ENCODE results near the gene MEF2D.

The MEF2D gene

GRCh38 chr1:156461781-156462647 lies 38.6 kb downstream of the MEF2D start:
- no peak for DNase-seq (ENCODE audit: low spot score)
- H3K9me3 ChIP-seq (ENCODE audit: severe bottlenecking) = no peaks in the 10 kb centered on the region
- no peaks in the 10 kb centered on the region for H3K36me3 ChIP-seq (ENCODE audit: low read depth)
- ATAC-seq (ENCODE audit: low read depth) = peak; percentile 38
- TF ChIP-seq, protein P1, sequence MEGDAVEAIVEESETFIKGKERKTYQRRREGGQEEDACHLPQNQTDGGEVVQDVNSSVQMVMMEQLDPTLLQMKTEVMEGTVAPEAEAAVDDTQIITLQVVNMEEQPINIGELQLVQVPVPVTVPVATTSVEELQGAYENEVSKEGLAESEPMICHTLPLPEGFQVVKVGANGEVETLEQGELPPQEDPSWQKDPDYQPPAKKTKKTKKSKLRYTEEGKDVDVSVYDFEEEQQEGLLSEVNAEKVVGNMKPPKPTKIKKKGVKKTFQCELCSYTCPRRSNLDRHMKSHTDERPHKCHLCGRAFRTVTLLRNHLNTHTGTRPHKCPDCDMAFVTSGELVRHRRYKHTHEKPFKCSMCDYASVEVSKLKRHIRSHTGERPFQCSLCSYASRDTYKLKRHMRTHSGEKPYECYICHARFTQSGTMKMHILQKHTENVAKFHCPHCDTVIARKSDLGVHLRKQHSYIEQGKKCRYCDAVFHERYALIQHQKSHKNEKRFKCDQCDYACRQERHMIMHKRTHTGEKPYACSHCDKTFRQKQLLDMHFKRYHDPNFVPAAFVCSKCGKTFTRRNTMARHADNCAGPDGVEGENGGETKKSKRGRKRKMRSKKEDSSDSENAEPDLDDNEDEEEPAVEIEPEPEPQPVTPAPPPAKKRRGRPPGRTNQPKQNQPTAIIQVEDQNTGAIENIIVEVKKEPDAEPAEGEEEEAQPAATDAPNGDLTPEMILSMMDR (IDR thresholded peaks at IDR 0.05; ENCODE audit: poor library complexity, severe bottlenecking) = no peak
- no peak overlapping the region for H3K4me3 ChIP-seq (ENCODE audit: severe bottlenecking)
- no peaks in the 10 kb centered on the region for H3K27me3 ChIP-seq (ENCODE audit: insufficient read depth, poor library complexity, severe bottlenecking)
- H3K27ac ChIP-seq (ENCODE audit: poor library complexity, severe bottlenecking) = peak overlapping the region; percentile 58
- H3K4me1 ChIP-seq (ENCODE audit: insufficient read depth, poor library complexity, severe bottlenecking) = peaks cover 31% of the 10 kb centered on the region

GRCh38 chr1:156461109-156461508 lies 39.5 kb downstream of the MEF2D start:
- no peak for DNase-seq (ENCODE audit: low spot score)
- no peak for ATAC-seq (ENCODE audit: low read depth)
- no peaks in the 10 kb centered on the region for H3K36me3 ChIP-seq (ENCODE audit: low read depth)

GRCh38 chr1:156460525-156460924 lies 40.0 kb downstream of the MEF2D start:
- H3K9me3 ChIP-seq (ENCODE audit: severe bottlenecking) = no peaks in the 10 kb centered on the region

More at GRCh38 chr1:156461109-156461508, 39.5 kb downstream of the MEF2D start:
- H3K27me3 ChIP-seq (ENCODE audit: insufficient read depth, poor library complexity, severe bottlenecking) = no peaks in the 10 kb centered on the region
- H3K27ac ChIP-seq (ENCODE audit: poor library complexity, severe bottlenecking) = no peak overlapping the region
- no peaks in the 10 kb centered on the region for H3K9me3 ChIP-seq (ENCODE audit: severe bottlenecking)
- peaks cover 31% of the 10 kb centered on the region for H3K4me1 ChIP-seq (ENCODE audit: insufficient read depth, poor library complexity, severe bottlenecking)
- TF ChIP-seq, protein P1 (IDR thresholded peaks at IDR 0.05; ENCODE audit: poor library complexity, severe bottlenecking) = no peak
- H3K4me3 ChIP-seq (ENCODE audit: severe bottlenecking) = no peak overlapping the region

GRCh38 chr1:156458181-156458503 lies 42.4 kb downstream of the MEF2D start:
- Histone ChIP-seq H3K4me3 (ENCODE audit: severe bottlenecking) (no peak overlapping the region), H3K9me3 (ENCODE audit: severe bottlenecking) (no peaks in the 10 kb centered on the region), H3K27me3 (ENCODE audit: insufficient read depth, poor library complexity, severe bottlenecking) (no peaks in the 10 kb centered on the region), H3K4me1 (ENCODE audit: insufficient read depth, poor library complexity, severe bottlenecking) (peaks cover 9% of the 10 kb centered on the region), H3K27ac (ENCODE audit: poor library complexity, severe bottlenecking) (peak overlapping the region; percentile 74), H3K36me3 (ENCODE audit: low read depth) (no peaks in the 10 kb centered on the region)
- TF ChIP-seq, protein P1 (IDR thresholded peaks at IDR 0.05; ENCODE audit: poor library complexity, severe bottlenecking) = no peak
- DNase-seq (ENCODE audit: low spot score) (no peak), ATAC-seq (ENCODE audit: low read depth) (no peak)

More at GRCh38 chr1:156460525-156460924, 40.0 kb downstream of the MEF2D start:
- H3K4me3 ChIP-seq (ENCODE audit: severe bottlenecking) = no peak overlapping the region
- TF ChIP-seq, protein P1 (IDR thresholded peaks at IDR 0.05; ENCODE audit: poor library complexity, severe bottlenecking) = no peak
- no peaks in the 10 kb centered on the region for H3K27me3 ChIP-seq (ENCODE audit: insufficient read depth, poor library complexity, severe bottlenecking)
- no peak for DNase-seq (ENCODE audit: low spot score)
- no peak for ATAC-seq (ENCODE audit: low read depth)
- no peaks in the 10 kb centered on the region for H3K36me3 ChIP-seq (ENCODE audit: low read depth)
- peaks cover 31% of the 10 kb centered on the region for H3K4me1 ChIP-seq (ENCODE audit: insufficient read depth, poor library complexity, severe bottlenecking)
- no peak overlapping the region for H3K27ac ChIP-seq (ENCODE audit: poor library complexity, severe bottlenecking)
